Progenitor cell of endocrine pancreas (in vitro differentiated cells): Measurements from ENCODE around the gene IPMK. TPM values are rescaled to one million over a fixed set of nuclear protein-coding genes. Genes with fewer than 3 reads are reported as not detected.

Experiments used
- DNase-seq: peaks from one replicate; pipeline ENCODE4 v3.0.0; 2021; ENCODE audit warnings: low spot score; ENCODE audit not compliant: unreplicated experiment
- H3K27ac Mint-ChIP-seq: 2 replicates; pipeline ENCODE4 v1.8.0; 2021; ENCODE audit warnings: mild to moderate bottlenecking, moderate library complexity, mixed read lengths
- H3K27me3 Mint-ChIP-seq: 2 replicates; pipeline ENCODE4 v1.8.0; 2021; ENCODE audit warnings: mixed read lengths
- H3K36me3 Mint-ChIP-seq: 2 replicates; pipeline ENCODE4 v1.8.0; 2022; ENCODE audit warnings: mixed read lengths; ENCODE audit not compliant: insufficient read depth
- H3K4me1 Mint-ChIP-seq: 2 replicates; pipeline ENCODE4 v1.8.0; 2021; ENCODE audit warnings: low read depth, mixed read lengths
- H3K4me3 Mint-ChIP-seq: 2 replicates; pipeline ENCODE4 v1.8.0; 2021; ENCODE audit warnings: low read depth, mild to moderate bottlenecking, moderate library complexity, mixed read lengths
- H3K9me3 Mint-ChIP-seq: 2 replicates; pipeline ENCODE4 v1.8.0; 2021; ENCODE audit warnings: low read depth, mixed read lengths
- long read RNA-seq: library from polyadenylated mRNA; unstranded; transcript quantifications from one replicate; pipeline ENCODE4 v2.0.0, GENCODE V29; 2020
- total RNA-seq: library from RNA; stranded (reverse); gene quantifications from 2 replicates; pipeline ENCODE4 v1.2.1, GENCODE V29; 2021
- TF ChIP-seq, protein P1 (sequence below): fragments of 200-600 bp; sonication (generic); IDR thresholded peaks from one replicate; pipeline ENCODE4 v1.5.0; 2021; ENCODE audit warnings: antibody characterized with exemption, mild to moderate bottlenecking; ENCODE audit not compliant: unreplicated experiment

Gene IPMK
- 5.7 and 6.4 TPM in 2 replicates for total RNA-seq
- long read RNA-seq, partial matches to known transcripts: 1 of 3 reads
- long read RNA-seq, other reads (novel, unspliced or antisense): 2 of 3 reads

- peak; percentile 88 for DNase-seq
- Mint-ChIP-seq H3K27me3 (no peaks in the 10 kb centered on the region), H3K4me3 (peak within 1 kb of the TSS; percentile 89), H3K9me3 (no peaks in the 10 kb centered on the region), H3K4me1 (peaks cover 27% of the 10 kb centered on the region), H3K36me3 (peaks cover 1% of the 10 kb centered on the region), H3K27ac (peak within 1 kb of the TSS; percentile 99)
- TF ChIP-seq, protein P1, sequence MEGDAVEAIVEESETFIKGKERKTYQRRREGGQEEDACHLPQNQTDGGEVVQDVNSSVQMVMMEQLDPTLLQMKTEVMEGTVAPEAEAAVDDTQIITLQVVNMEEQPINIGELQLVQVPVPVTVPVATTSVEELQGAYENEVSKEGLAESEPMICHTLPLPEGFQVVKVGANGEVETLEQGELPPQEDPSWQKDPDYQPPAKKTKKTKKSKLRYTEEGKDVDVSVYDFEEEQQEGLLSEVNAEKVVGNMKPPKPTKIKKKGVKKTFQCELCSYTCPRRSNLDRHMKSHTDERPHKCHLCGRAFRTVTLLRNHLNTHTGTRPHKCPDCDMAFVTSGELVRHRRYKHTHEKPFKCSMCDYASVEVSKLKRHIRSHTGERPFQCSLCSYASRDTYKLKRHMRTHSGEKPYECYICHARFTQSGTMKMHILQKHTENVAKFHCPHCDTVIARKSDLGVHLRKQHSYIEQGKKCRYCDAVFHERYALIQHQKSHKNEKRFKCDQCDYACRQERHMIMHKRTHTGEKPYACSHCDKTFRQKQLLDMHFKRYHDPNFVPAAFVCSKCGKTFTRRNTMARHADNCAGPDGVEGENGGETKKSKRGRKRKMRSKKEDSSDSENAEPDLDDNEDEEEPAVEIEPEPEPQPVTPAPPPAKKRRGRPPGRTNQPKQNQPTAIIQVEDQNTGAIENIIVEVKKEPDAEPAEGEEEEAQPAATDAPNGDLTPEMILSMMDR: no peak
These were observed at the start of gene IPMK for GRCh38 chr10:58267713-58268453. Gene IPMK (minus strand): TSS chr10:58267894. CDS start chr10:58267611, 283 bp downstream.

DNA sequence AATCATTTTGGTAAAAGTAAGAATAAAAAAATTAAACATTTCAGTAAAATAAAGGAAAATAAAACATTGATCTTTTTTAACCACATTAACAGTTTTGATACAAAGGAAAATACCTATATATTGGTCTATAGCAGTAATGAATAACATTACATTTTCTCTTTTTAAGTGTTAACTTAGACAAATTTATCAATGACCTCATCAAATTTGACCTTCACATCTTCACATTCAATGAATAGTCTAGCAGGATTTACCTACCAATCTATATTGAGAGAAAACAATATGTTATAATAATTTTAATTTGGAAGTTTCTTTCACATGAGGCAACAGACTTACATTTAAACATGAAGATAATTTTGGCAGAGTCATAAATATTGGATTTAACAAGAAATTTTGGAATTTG is 49.2 kb upstream of the IPMK start:
- Mint-ChIP-seq H3K27me3 (no peaks in the 10 kb centered on the region), H3K4me3 (no peak overlapping the region), H3K27ac (no peak overlapping the region), H3K36me3 (no peaks in the 10 kb centered on the region), H3K9me3 (no peaks in the 10 kb centered on the region), H3K4me1 (peaks cover 6% of the 10 kb centered on the region)
- TF ChIP-seq, protein P1: no peak
- no peak for DNase-seq

GRCh38 chr10:58311026-58311425 is 43.3 kb upstream of the IPMK start:
- no peak overlapping the region for H3K27ac Mint-ChIP-seq
- H3K27me3 Mint-ChIP-seq: no peaks in the 10 kb centered on the region
- TF ChIP-seq, protein P1: no peak
- peaks cover 4% of the 10 kb centered on the region for H3K4me1 Mint-ChIP-seq
- no peaks in the 10 kb centered on the region for H3K9me3 Mint-ChIP-seq
- DNase-seq: no peak
- no peak overlapping the region for H3K4me3 Mint-ChIP-seq
- no peaks in the 10 kb centered on the region for H3K36me3 Mint-ChIP-seq

- DNase-seq: no peak
- H3K9me3 Mint-ChIP-seq: no peaks in the 10 kb centered on the region
- H3K27me3 Mint-ChIP-seq: no peaks in the 10 kb centered on the region
- H3K27ac Mint-ChIP-seq: no peak overlapping the region
- H3K4me3 Mint-ChIP-seq: no peak overlapping the region
- TF ChIP-seq, protein P1: no peak
- H3K36me3 Mint-ChIP-seq: no peaks in the 10 kb centered on the region
- peaks cover 4% of the 10 kb centered on the region for H3K4me1 Mint-ChIP-seq
These were observed 40.0 kb upstream of the IPMK start for GRCh38 chr10:58307676-58308075.

DNA sequence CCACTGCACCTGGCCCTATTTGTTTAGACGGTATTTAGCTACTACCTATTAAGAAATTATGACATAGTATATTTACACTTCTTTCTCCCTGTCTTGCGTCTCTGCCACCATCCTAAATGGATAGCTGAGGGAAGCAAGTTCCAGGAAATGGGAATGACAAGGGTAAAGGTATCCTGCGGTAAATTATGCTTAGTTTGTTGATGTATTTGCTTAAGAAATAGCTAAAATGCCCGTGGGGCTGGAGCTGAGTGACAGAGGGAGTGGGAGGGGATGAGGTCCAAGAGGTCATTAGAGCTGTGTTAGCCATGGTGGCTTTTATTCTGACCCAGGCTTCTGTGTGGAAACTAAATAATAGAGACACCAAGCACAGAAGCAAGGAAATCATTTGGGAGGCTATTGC is 38.1 kb upstream of the IPMK start:
- Mint-ChIP-seq H3K27me3 (no peaks in the 10 kb centered on the region), H3K4me1 (peaks cover 22% of the 10 kb centered on the region), H3K4me3 (no peak overlapping the region), H3K36me3 (no peaks in the 10 kb centered on the region), H3K27ac (no peak overlapping the region), H3K9me3 (no peaks in the 10 kb centered on the region)
- no peak for DNase-seq
- TF ChIP-seq, protein P1: no peak
